DOHH2 (cell line): ENCODE data around the gene TFCP2.
A peak's percentile ranks its signal among the peaks of the same experiment; 100 is the strongest.

ENCODE experiments used
- H3F3A ChIP-seq: fragments of 200-600 bp; sonication (generic), shearing (Covaris generic); 2 replicates; pipeline ENCODE4 v1.6.0; 2016; ENCODE audit warnings: antibody characterized with exemption, mild to moderate bottlenecking; ENCODE audit not compliant: control insufficient read depth, insufficient read depth
- H3K27ac ChIP-seq: fragments of 200-600 bp; sonication (generic); 2 replicates; pipeline ENCODE4 v1.5.1; 2014; ENCODE audit warnings: low read depth, mild to moderate bottlenecking, low read length, moderate library complexity
- H3K27me3 ChIP-seq: fragments of 200-600 bp; sonication (generic); 2 replicates; pipeline ENCODE4 v1.6.1; 2014; ENCODE audit warnings: mild to moderate bottlenecking, low read length, mixed read lengths; ENCODE audit not compliant: control insufficient read depth
- H3K36me3 ChIP-seq: fragments of 200-600 bp; sonication (generic); 2 replicates; pipeline ENCODE4 v1.6.1; 2014; ENCODE audit warnings: mild to moderate bottlenecking, low read length, moderate library complexity, mixed read lengths; ENCODE audit not compliant: control insufficient read depth
- H3K4me1 ChIP-seq: fragments of 200-600 bp; sonication (generic); 2 replicates; pipeline ENCODE4 v1.6.1; 2014; ENCODE audit warnings: mild to moderate bottlenecking, low read length, mixed read lengths; ENCODE audit not compliant: control insufficient read depth
- H3K4me2 ChIP-seq: fragments of 200-600 bp; sonication (generic); 2 replicates; pipeline ENCODE4 v1.6.0; 2014; ENCODE audit warnings: mild to moderate bottlenecking, low read length, moderate library complexity
- H3K4me3 ChIP-seq: fragments of 200-600 bp; sonication (generic); 2 replicates; pipeline ENCODE4 v1.5.1; 2014; ENCODE audit warnings: mild to moderate bottlenecking, low read length, mixed read lengths
- H3K79me2 ChIP-seq: fragments of 200-600 bp; sonication (generic); 2 replicates; pipeline ENCODE4 v1.6.1; 2014; ENCODE audit warnings: mild to moderate bottlenecking, low read length, mixed read lengths; ENCODE audit not compliant: control insufficient read depth
- H3K9me2 ChIP-seq: fragments of 200-600 bp; sonication (generic); replicated peaks from 2 replicates; pipeline ENCODE4 v1.6.1; 2014; ENCODE audit warnings: mild to moderate bottlenecking, low read length, mixed read lengths; ENCODE audit not compliant: control insufficient read depth
- H3K9me3 ChIP-seq: fragments of 200-600 bp; sonication (generic); 2 replicates; pipeline ENCODE4 v1.6.1; 2014; ENCODE audit warnings: antibody characterized with exemption, low read length, mixed read lengths; ENCODE audit not compliant: control insufficient read depth, insufficient read depth
- H4K20me1 ChIP-seq: fragments of 200-600 bp; sonication (generic); 2 replicates; pipeline ENCODE4 v1.6.0; 2014; ENCODE audit warnings: low read depth, mild to moderate bottlenecking, antibody characterized with exemption, low read length, moderate library complexity; ENCODE audit not compliant: control insufficient read depth, insufficient read depth
- EZH2phosphoT487 ChIP-seq: fragments of 200-600 bp; sonication (generic); IDR thresholded peaks from 2 replicates; pipeline ENCODE4 v1.6.1; 2017; ENCODE audit warnings: borderline replicate concordance, mild to moderate bottlenecking, antibody characterized with exemption, low read length, moderate library complexity, mixed read lengths
- TF ChIP-seq, protein P1 (sequence below): fragments of 200-600 bp; sonication (generic); IDR thresholded peaks from one replicate; pipeline ENCODE4 v1.5.1; 2014; ENCODE audit warnings: antibody characterized with exemption, mild to moderate bottlenecking, low read depth, low read length; ENCODE audit not compliant: poor library complexity, severe bottlenecking

The TFCP2 gene

DNA sequence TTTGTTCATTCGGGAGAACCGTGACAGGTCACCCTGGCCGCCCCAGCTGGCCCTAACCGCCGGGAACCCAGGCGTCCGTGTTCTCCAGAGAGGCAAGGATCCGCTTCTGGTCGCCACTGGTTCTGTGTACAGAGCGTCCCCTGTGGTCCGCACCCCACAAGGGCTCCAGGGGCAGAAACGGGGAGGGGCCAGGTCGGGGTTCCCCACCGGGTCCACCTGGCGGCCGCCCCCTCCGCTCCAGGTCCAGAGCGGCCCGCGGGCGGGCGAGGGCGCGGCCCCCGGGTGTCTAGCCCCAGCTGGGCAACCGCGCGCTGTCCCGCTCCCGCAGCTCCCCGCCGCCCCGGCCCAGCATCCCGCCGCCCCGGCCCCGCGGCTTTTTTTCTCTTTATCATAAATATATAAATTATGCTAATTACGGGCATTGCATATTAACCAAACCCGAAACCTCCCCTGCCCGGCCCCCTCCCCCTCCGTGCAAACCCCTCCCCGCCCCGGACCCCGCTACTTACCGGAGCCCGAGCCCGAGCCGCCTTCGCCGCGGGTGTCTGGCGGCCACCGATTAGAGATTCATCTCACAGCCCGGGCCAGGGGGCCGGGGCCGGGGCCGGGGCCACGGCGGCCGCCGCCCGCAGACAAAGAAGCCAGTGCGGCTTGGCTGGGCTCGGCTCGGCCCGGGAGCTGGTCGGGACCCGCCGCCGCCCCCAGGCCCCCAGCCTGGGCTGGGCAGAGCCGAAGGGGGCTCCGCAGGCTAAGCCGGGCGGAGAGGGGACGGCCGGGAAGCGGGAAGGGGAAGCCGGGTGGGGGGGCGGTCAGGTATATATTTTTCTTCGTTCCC is 44.4 kb upstream of the TFCP2 start:
- no peaks in the 10 kb centered on the region for H3K9me2 ChIP-seq
- no peaks in the 10 kb centered on the region for H3K27me3 ChIP-seq
- peaks cover 17% of the 10 kb centered on the region for H3F3A ChIP-seq
- H3K4me1 ChIP-seq, result peaks cover 15% of the 10 kb centered on the region
- H3K27ac ChIP-seq, result peak overlapping the region; percentile 41; the same call in 1 of the 2 replicates
- no peaks in the 10 kb centered on the region for H3K9me3 ChIP-seq
- H3K36me3 ChIP-seq, result no peaks in the 10 kb centered on the region
- no peaks in the 10 kb centered on the region for H4K20me1 ChIP-seq
- peak overlapping the region; percentile 75 for H3K4me3 ChIP-seq
- no peaks in the 10 kb centered on the region for H3K79me2 ChIP-seq
- peak overlapping the region; percentile 89 for H3K4me2 ChIP-seq
- TF ChIP-seq, protein P1, sequence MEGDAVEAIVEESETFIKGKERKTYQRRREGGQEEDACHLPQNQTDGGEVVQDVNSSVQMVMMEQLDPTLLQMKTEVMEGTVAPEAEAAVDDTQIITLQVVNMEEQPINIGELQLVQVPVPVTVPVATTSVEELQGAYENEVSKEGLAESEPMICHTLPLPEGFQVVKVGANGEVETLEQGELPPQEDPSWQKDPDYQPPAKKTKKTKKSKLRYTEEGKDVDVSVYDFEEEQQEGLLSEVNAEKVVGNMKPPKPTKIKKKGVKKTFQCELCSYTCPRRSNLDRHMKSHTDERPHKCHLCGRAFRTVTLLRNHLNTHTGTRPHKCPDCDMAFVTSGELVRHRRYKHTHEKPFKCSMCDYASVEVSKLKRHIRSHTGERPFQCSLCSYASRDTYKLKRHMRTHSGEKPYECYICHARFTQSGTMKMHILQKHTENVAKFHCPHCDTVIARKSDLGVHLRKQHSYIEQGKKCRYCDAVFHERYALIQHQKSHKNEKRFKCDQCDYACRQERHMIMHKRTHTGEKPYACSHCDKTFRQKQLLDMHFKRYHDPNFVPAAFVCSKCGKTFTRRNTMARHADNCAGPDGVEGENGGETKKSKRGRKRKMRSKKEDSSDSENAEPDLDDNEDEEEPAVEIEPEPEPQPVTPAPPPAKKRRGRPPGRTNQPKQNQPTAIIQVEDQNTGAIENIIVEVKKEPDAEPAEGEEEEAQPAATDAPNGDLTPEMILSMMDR, result peak; percentile 41
- TF ChIP-seq EZH2phosphoT487, result no peak

DNA sequence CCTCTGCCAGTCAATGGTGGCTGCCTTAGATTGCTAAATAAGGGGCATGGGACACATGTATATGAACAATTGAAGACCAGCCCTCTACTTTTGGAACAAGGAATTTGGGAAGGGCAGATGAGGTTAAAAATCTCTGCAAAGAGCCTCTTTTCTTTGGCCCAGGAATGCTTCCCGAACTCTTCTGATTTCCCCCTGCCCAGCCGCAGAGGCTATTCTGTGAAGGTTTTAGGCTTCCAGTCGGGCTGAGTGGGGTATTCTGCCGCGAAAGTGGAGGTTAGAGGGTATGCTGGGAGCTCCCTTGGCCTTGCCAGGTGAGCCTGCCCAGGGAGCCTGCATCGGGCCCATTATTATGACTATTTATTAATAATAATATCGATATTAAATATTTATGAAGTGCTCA is 43.7 kb upstream of the TFCP2 start:
- no peaks in the 10 kb centered on the region for H4K20me1 ChIP-seq
- TF ChIP-seq EZH2phosphoT487, result no peak
- TF ChIP-seq, protein P1, result no peak
- H3K36me3 ChIP-seq, result no peaks in the 10 kb centered on the region
- H3K9me2 ChIP-seq, result no peaks in the 10 kb centered on the region
- peak overlapping the region; percentile 75 for H3K4me3 ChIP-seq
- no peaks in the 10 kb centered on the region for H3K79me2 ChIP-seq
- H3F3A ChIP-seq, result peaks cover 17% of the 10 kb centered on the region
- no peaks in the 10 kb centered on the region for H3K9me3 ChIP-seq
- H3K4me2 ChIP-seq, result peak overlapping the region; percentile 89; the same call in 1 of the 2 replicates
- peaks cover 15% of the 10 kb centered on the region for H3K4me1 ChIP-seq
- H3K27ac ChIP-seq, result no peak overlapping the region
- H3K27me3 ChIP-seq, result no peaks in the 10 kb centered on the region

DNA sequence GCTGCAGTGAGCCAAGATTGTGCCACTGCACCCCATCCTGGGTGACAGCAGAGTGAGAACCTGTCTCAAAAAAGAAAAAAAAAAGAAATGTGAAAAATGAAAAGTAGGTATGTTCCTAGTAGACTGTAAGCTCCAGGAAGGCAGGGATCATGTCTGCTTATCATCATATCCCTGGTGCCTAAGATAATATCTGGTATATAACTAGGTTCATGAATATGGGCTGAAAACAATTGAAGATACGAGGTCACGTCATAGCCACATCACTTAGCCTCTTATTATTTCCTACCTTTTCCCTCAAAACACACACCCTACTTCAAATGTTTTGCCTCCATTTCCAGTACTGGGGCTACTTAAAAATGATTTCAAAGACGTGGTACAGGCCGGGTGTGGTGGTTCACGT is 42.0 kb upstream of the TFCP2 start:
- H4K20me1 ChIP-seq, result no peaks in the 10 kb centered on the region
- H3K9me2 ChIP-seq, result no peaks in the 10 kb centered on the region
- H3K36me3 ChIP-seq, result no peaks in the 10 kb centered on the region

More for the DNA sequence above, 42.0 kb upstream of the TFCP2 start:
- Histone ChIP-seq H3K4me3 (no peak overlapping the region), H3K9me3 (no peaks in the 10 kb centered on the region), H3K4me1 (peaks cover 15% of the 10 kb centered on the region), H3K79me2 (no peaks in the 10 kb centered on the region), H3K27ac (no peak overlapping the region), H3K4me2 (no peak overlapping the region), H3F3A (peaks cover 17% of the 10 kb centered on the region), H3K27me3 (no peaks in the 10 kb centered on the region)
- TF ChIP-seq EZH2phosphoT487, result no peak
- TF ChIP-seq, protein P1, result no peak
